Keratinocyte (primary cell): ENCODE measurements around the gene AHNAK2. TPM values are rescaled to one million over a fixed set of nuclear protein-coding genes. Genes with fewer than 3 reads are reported as not detected.

Experiments
- DNase-seq: peaks from one replicate; pipeline ENCODE4 v3.0.0-alpha.2; 2011; ENCODE audit warnings: low read depth, missing footprints, low spot score
- FAIRE-seq: peaks from 2 replicates; lab custom pipeline; 2011; peaks lifted over from hg19 to GRCh38; lab: Jason Lieb, UNC
- H2AFZ ChIP-seq: 2 replicates; pipeline ENCODE4 v1.6.0; 2012; ENCODE audit warnings: low read length, control low read depth, inconsistent platforms; ENCODE audit not compliant: control insufficient read depth
- H3K27ac ChIP-seq: 2 replicates; pipeline ENCODE4 v1.5.1; 2011; ENCODE audit warnings: low read length; ENCODE audit not compliant: control insufficient read depth, insufficient read depth
- H3K27me3 ChIP-seq: 3 replicates; pipeline ENCODE4 v1.6.0; 2011; ENCODE audit warnings: low read length; ENCODE audit not compliant: control insufficient read depth, insufficient read depth; ENCODE audit errors: extremely low read depth
- H3K36me3 ChIP-seq, 2 experiments: 2 replicates in 1 of 2; 3 replicates in 1 of 2; pipeline ENCODE4 v1.5.1; 2011; ENCODE audit warnings: low read length in 2 of 2, mild to moderate bottlenecking in 1 of 2; ENCODE audit not compliant: control insufficient read depth in 2 of 2, insufficient read depth in 2 of 2; ENCODE audit errors: extremely low read depth in 1 of 2
- H3K4me1 ChIP-seq: 3 replicates; pipeline ENCODE4 v1.5.1; 2011; ENCODE audit warnings: low read length; ENCODE audit not compliant: control insufficient read depth, insufficient read depth; ENCODE audit errors: extremely low read depth
- H3K4me2 ChIP-seq: 3 replicates; pipeline ENCODE4 v1.6.0; 2011; ENCODE audit warnings: low read depth, low read length; ENCODE audit not compliant: control insufficient read depth, insufficient read depth; ENCODE audit errors: extremely low read depth
- H3K4me3 ChIP-seq, 3 experiments: fragments of 200-600 bp in 1 of 3; sonication (generic) in 1 of 3; 2 replicates in 2 of 3; 3 replicates in 1 of 3; pipeline ENCODE4 v1.5.1; 2011 to 2016; ENCODE audit warnings: low read length in 3 of 3, mild to moderate bottlenecking in 3 of 3, control low read depth in 2 of 3, inconsistent platforms in 1 of 3, low read depth in 1 of 3, mixed read lengths in 1 of 3, mixed run types in 1 of 3, moderate library complexity in 1 of 3; ENCODE audit not compliant: control insufficient read depth in 2 of 3, insufficient read depth in 2 of 3; ENCODE audit errors: extremely low read depth in 1 of 3
- H3K79me2 ChIP-seq: 2 replicates; pipeline ENCODE4 v1.6.0; 2012; ENCODE audit warnings: low read length; ENCODE audit not compliant: control insufficient read depth, insufficient read depth
- H3K9ac ChIP-seq: 3 replicates; pipeline ENCODE4 v1.6.0; 2011; ENCODE audit warnings: low read length; ENCODE audit not compliant: control insufficient read depth, insufficient read depth; ENCODE audit errors: extremely low read depth
- H3K9me1 ChIP-seq: 3 replicates; pipeline ENCODE4 v1.6.0; 2011; ENCODE audit warnings: low read length; ENCODE audit not compliant: control insufficient read depth, insufficient read depth; ENCODE audit errors: extremely low read depth
- H3K9me3 ChIP-seq: 2 replicates; pipeline ENCODE4 v1.5.1; 2012; ENCODE audit warnings: low read depth, low read length; ENCODE audit not compliant: control insufficient read depth
- H4K20me1 ChIP-seq: 3 replicates; pipeline ENCODE4 v1.6.0; 2011; ENCODE audit warnings: low read length; ENCODE audit not compliant: control insufficient read depth, insufficient read depth; ENCODE audit errors: extremely low read depth
- CTCF ChIP-seq, 3 experiments: IDR thresholded peaks in 1 of 3; conservative IDR thresholded peaks in 1 of 3; optimal IDR thresholded peaks in 1 of 3; 2 replicates in 2 of 3; 3 replicates in 1 of 3; pipeline versions ENCODE3 to v1.5.1; 2011; ENCODE audit warnings: low read length in 3 of 3, mild to moderate bottlenecking in 3 of 3, moderate library complexity in 2 of 3, control low read depth in 1 of 3, inconsistent platforms in 1 of 3; ENCODE audit not compliant: insufficient read depth in 2 of 3; ENCODE audit errors: extremely low read depth in 1 of 3
- EZH2 ChIP-seq: IDR thresholded peaks from one replicate; pipeline ENCODE4 v1.6.1; 2012; ENCODE audit warnings: inconsistent platforms, mild to moderate bottlenecking, low read length, moderate library complexity
- dilution Hi-C: fragments of 300-500 bp; cut with MboI; formaldehyde crosslinking; loops from one replicate; pipeline ENCODE4 v1.7.0; 2020; ENCODE audit warnings: low sequenced_read_pairs; ENCODE audit not compliant: extremely low pct_ligation_motif_present
- polyA plus RNA-seq, 5 experiments: library from polyadenylated mRNA; depleted of rRNA in 3 of 5; stranded (reverse) in 3 of 5; stranded (forward) in 1 of 5; unstranded in 1 of 5; fragments of >200 nt; gene quantifications; 1 replicate in 1 of 5; 2 replicates in 3 of 5; 3 replicates in 1 of 5; pipeline versions ENCODE4 v1.2.1 to v1.2.3, GENCODE V29; 2011 to 2012; ENCODE audit warnings: missing spikeins in 2 of 5, low read depth in 1 of 5, low replicate concordance in 1 of 5

Gene AHNAK2
- polyA plus RNA-seq, 1 donor (not counting 4 experiments of a cell fraction or from before 2014, with no cell fraction given), result 164 TPM

GRCh38 chr14:104980611-104981531 lies 2.7 kb upstream of the AHNAK2 start:
- Histone ChIP-seq H3K36me3 (no peaks in the 10 kb centered on the region), H4K20me1 (peaks cover 3% of the 10 kb centered on the region), H2AFZ (no peak overlapping the region), H3K4me3 (no peak overlapping the region), H3K27me3 (no peaks in the 10 kb centered on the region), H3K4me2 (no peak overlapping the region), H3K27ac (no peak overlapping the region), H3K9me3 (no peaks in the 10 kb centered on the region), H3K9ac (no peak overlapping the region), H3K9me1 (no peaks in the 10 kb centered on the region), H3K4me1 (peaks cover 27% of the 10 kb centered on the region), H3K79me2 (peaks cover 8% of the 10 kb centered on the region)
- dilution Hi-C loops, result no loop called here
- TF ChIP-seq EZH2 (no peak), CTCF (optimal IDR thresholded peaks at IDR 0.05 in 1 of 3, IDR thresholded peaks at IDR 0.05 in 1 of 3, conservative IDR thresholded peaks at IDR 0.05 in 1 of 3; ENCODE audit: extremely low read depth in 1 of 3, insufficient read depth in 2 of 3, low read length in 3 of 3) (no peak)
- no peak for FAIRE-seq
- DNase-seq, result no peak

GRCh38 chr14:104979758-104980610 lies 1.8 kb upstream of the AHNAK2 start:
- Histone ChIP-seq H3K9me3 (no peaks in the 10 kb centered on the region), H3K27me3 (no peaks in the 10 kb centered on the region), H2AFZ (no peak overlapping the region), H4K20me1 (peaks cover 3% of the 10 kb centered on the region), H3K27ac (no peak overlapping the region), H3K4me1 (peaks cover 27% of the 10 kb centered on the region), H3K36me3 (no peaks in the 10 kb centered on the region), H3K9ac (no peak overlapping the region), H3K9me1 (no peaks in the 10 kb centered on the region), H3K4me2 (no peak overlapping the region), H3K4me3 (no peak overlapping the region), H3K79me2 (peaks cover 10% of the 10 kb centered on the region)
- DNase-seq (no peak), FAIRE-seq (peak; percentile 64)
- TF ChIP-seq EZH2 (no peak), CTCF (optimal IDR thresholded peaks at IDR 0.05 in 1 of 3, IDR thresholded peaks at IDR 0.05 in 1 of 3, conservative IDR thresholded peaks at IDR 0.05 in 1 of 3; ENCODE audit: extremely low read depth in 1 of 3, insufficient read depth in 2 of 3, low read length in 3 of 3) (no peak)
- dilution Hi-C loops, result no loop called here
